Kidney (tissue), 14 donors: ENCODE measurements around the gene PPARGC1A. TPM values are rescaled to one million over a fixed set of nuclear protein-coding genes. Genes with fewer than 3 reads are reported as not detected.

Source experiments
- DNase-seq, 5 donors: peaks; one replicate each; pipeline ENCODE4 v3.0.0-alpha.2; 2013 to 2020
- FAIRE-seq: peaks from 2 replicates; lab custom pipeline; 2012; peaks lifted over from hg19 to GRCh38; lab: Jason Lieb, UNC
- H3K27ac ChIP-seq, 2 donors: one replicate each; pipeline ENCODE4 v1.7.0; 2013; ENCODE audit warnings: low read depth in 2 of 2, low read length in 2 of 2, inconsistent platforms in 1 of 2
- H3K27me3 ChIP-seq: one replicate; pipeline ENCODE4 v1.7.1; 2013; ENCODE audit warnings: low read length, inconsistent platforms; ENCODE audit not compliant: control insufficient read depth, insufficient read depth
- H3K36me3 ChIP-seq, 3 donors: one replicate each; pipeline versions ENCODE4 v1.7.0 to v1.7.1; 2013; ENCODE audit warnings: low read length in 3 of 3, control low read depth in 1 of 3, inconsistent platforms in 1 of 3; ENCODE audit not compliant: insufficient read depth in 3 of 3, control insufficient read depth in 2 of 3
- H3K4me1 ChIP-seq, 3 donors: one replicate each; pipeline versions ENCODE4 v1.7.0 to v1.7.1; 2013; ENCODE audit warnings: low read length in 3 of 3, inconsistent platforms in 1 of 3, low read depth in 1 of 3; ENCODE audit not compliant: control insufficient read depth in 2 of 3, insufficient read depth in 2 of 3
- H3K4me3 ChIP-seq, 3 donors: one replicate each; pipeline versions ENCODE4 v1.7.0 to v1.8.1; 2013; ENCODE audit warnings: low read length in 3 of 3, control low read depth in 1 of 3, inconsistent platforms in 1 of 3
- H3K9ac ChIP-seq, 3 donors: one replicate each; pipeline versions ENCODE4 v1.7.0 to v1.7.1; 2013; ENCODE audit warnings: low read length in 3 of 3, control low read depth in 1 of 3, inconsistent platforms in 1 of 3
- H3K9me3 ChIP-seq, 3 donors: one replicate each; pipeline versions ENCODE4 v1.7.0 to v1.7.1; 2013; ENCODE audit warnings: low read length in 3 of 3, control low read depth in 1 of 3, inconsistent platforms in 1 of 3; ENCODE audit not compliant: control insufficient read depth in 2 of 3, insufficient read depth in 1 of 3
- intact Hi-C: fragments of 100-400 bp; cut with DNase I; formaldehyde crosslinking; loops from one replicate; pipeline ENCODE4 v1.11.1; 2022
- polyA plus RNA-seq: library from polyadenylated mRNA; stranded (reverse); fragments of 350-450 nt; fragmentation: Illumina TruSeq; extraction: RNeasy Lipid Tissue Mini Kit (QIAGEN cat#74804); gene quantifications from one replicate; pipeline ENCODE4 v1.2.3, GENCODE V29; 2014; ENCODE audit warnings: low read depth, low replicate concordance; ENCODE audit not compliant: insufficient read depth
- total RNA-seq: library from RNA; stranded (reverse); fragmentation: NEBNext Ultra II Directional; extraction: Animal tissue kit (Norgen Biotek cat#: 25700); gene quantifications from one replicate; pipeline ENCODE4 v1.2.1, GENCODE V29; 2021
- TF ChIP-seq, protein P1 (sequence below): IDR thresholded peaks from 3 replicates; pipeline ENCODE4 v1.5.1; 2012; ENCODE audit warnings: mild to moderate bottlenecking, moderate library complexity, borderline replicate concordance; ENCODE audit not compliant: insufficient read depth; ENCODE audit errors: extremely low read depth
- donor health status: control.
- donor health status: control.
- donor health status: control.
- donor health status: control.
- donor health status: control.
- donor health status: DM: yes; HTN: yes; CAD: no.
- donor health status: Normal renal cell carcinoma (clear cell type).

Gene PPARGC1A
- total and polyA plus RNA-seq, 2 donors from 2014 or later: 22.8 to 80.8 TPM

DNA sequence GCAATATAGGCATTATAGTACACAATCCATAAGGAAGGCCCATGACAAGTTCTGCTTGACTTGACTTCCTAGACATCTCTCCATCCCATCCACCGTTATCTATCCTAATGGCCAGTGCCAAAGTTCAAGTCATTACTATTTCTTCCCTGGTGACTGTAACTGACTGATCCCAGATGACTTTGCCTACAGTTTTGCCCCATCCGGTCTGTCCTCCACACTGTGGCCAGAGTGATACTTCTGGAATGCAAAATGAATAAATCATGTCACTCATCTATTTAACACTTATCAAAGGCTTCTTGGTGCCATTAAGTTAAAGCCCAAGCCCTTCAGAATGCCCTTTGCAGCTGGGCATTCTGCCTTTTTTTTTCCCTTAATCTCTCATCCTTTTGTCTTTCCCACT lies 130.8 kb downstream of the PPARGC1A start:
- no peaks in the 10 kb centered on the region for H3K27me3 ChIP-seq
- H3K36me3 ChIP-seq: no peaks in the 10 kb centered on the region
- H3K4me1 ChIP-seq: no peaks in the 10 kb centered on the region
- no peak overlapping the region for H3K27ac ChIP-seq
- no peak overlapping the region for H3K9ac ChIP-seq
- H3K4me3 ChIP-seq: no peak overlapping the region
- intact Hi-C loops: no loop called here
- FAIRE-seq (no peak), DNase-seq (no peak)
- TF ChIP-seq, protein P1, sequence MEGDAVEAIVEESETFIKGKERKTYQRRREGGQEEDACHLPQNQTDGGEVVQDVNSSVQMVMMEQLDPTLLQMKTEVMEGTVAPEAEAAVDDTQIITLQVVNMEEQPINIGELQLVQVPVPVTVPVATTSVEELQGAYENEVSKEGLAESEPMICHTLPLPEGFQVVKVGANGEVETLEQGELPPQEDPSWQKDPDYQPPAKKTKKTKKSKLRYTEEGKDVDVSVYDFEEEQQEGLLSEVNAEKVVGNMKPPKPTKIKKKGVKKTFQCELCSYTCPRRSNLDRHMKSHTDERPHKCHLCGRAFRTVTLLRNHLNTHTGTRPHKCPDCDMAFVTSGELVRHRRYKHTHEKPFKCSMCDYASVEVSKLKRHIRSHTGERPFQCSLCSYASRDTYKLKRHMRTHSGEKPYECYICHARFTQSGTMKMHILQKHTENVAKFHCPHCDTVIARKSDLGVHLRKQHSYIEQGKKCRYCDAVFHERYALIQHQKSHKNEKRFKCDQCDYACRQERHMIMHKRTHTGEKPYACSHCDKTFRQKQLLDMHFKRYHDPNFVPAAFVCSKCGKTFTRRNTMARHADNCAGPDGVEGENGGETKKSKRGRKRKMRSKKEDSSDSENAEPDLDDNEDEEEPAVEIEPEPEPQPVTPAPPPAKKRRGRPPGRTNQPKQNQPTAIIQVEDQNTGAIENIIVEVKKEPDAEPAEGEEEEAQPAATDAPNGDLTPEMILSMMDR: no peak
- H3K9me3 ChIP-seq: no peaks in the 10 kb centered on the region

DNA sequence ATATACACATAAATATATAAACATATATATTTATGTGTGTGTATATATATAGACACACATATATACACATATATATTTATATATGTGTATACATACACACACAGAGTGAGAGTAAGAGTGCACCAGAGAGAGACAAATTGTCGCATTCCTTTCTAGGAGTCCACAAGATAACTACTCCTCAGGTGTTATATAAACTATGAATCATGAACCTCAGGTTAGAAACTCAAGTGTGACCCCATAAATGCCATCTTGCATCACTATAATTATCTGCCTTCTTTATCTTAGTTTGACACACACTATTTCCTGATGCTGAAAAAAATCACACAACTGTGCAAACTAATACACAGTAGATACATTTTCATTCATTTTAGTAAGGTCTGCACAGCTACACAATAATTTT lies 135.2 kb downstream of the PPARGC1A start:
- H3K9ac ChIP-seq: no peak overlapping the region
- no peaks in the 10 kb centered on the region for H3K27me3 ChIP-seq
- TF ChIP-seq, protein P1: no peak
- no peaks in the 10 kb centered on the region for H3K9me3 ChIP-seq
- peak; percentile 37 for FAIRE-seq
- H3K27ac ChIP-seq: no peak overlapping the region
- no peaks in the 10 kb centered on the region for H3K4me1 ChIP-seq
- intact Hi-C loops: no loop called here
- no peak overlapping the region for H3K4me3 ChIP-seq
- no peaks in the 10 kb centered on the region for H3K36me3 ChIP-seq
- DNase-seq: no peak

DNA sequence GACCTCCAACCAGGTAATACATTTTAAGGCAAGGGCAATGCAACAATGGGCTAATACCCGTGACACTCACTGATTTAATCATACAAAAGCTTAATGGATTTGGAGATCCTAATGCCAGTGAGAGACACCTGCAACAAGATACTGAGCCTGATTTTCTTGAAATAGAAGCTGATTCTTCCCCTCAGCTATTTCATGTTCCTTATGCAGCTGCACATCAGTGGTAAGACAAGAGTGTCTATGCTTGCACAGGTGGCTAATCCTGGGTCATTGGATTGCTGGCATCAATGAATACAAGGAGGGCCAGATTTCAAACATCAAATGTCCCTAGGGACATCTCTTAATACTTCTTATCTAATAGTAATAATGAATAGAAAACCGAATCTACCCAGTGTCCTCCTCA lies 139.7 kb downstream of the PPARGC1A start:
- no peaks in the 10 kb centered on the region for H3K9me3 ChIP-seq
- no peak overlapping the region for H3K27ac ChIP-seq
- no peaks in the 10 kb centered on the region for H3K4me1 ChIP-seq
- TF ChIP-seq, protein P1: no peak
- H3K9ac ChIP-seq: no peak overlapping the region
- no peak for DNase-seq
- no peaks in the 10 kb centered on the region for H3K36me3 ChIP-seq
- intact Hi-C loops: no loop called here
- no peak for FAIRE-seq
- no peak overlapping the region for H3K4me3 ChIP-seq
- no peaks in the 10 kb centered on the region for H3K27me3 ChIP-seq

- Histone ChIP-seq H3K4me3 (no peak overlapping the region), H3K36me3 (no peaks in the 10 kb centered on the region), H3K9ac (no peak overlapping the region), H3K27me3 (no peaks in the 10 kb centered on the region), H3K4me1 (no peaks in the 10 kb centered on the region), H3K9me3 (no peaks in the 10 kb centered on the region), H3K27ac (peak overlapping the region in 1 of 2 donors; percentile 48)
- TF ChIP-seq, protein P1: no peak
- DNase-seq (no peak), FAIRE-seq (no peak)
- intact Hi-C loops: no loop called here
These were observed 142.5 kb downstream of the PPARGC1A start for GRCh38 chr4:23747281-23747735.
